ENCODE data around the gene PEG3. TPM values are rescaled to one million over a fixed set of nuclear protein-coding genes. Genes with fewer than 3 reads are reported as not detected.
A peak's percentile ranks its signal among the peaks of the same experiment; 100 is the strongest.

The PEG3 gene
- total RNA-seq, 1 experiment from 2014 or later, result 0.09 TPM

- Mint-ChIP-seq H3K36me3 (ENCODE audit: insufficient read depth, unreplicated experiment) (no peaks in the 10 kb centered on the region), H3K9me3 (ENCODE audit: low read depth, unreplicated experiment) (peaks cover 23% of the 10 kb centered on the region), H3K27me3 (ENCODE audit: unreplicated experiment) (no peaks in the 10 kb centered on the region), H3K4me3 (ENCODE audit: low read depth, unreplicated experiment) (no peak overlapping the region), H3K27ac (ENCODE audit: unreplicated experiment) (no peak overlapping the region), H3K4me1 (ENCODE audit: low read depth, unreplicated experiment) (no peaks in the 10 kb centered on the region)
- no peak for TF ChIP-seq CTCF (IDR thresholded peaks at IDR 0.05; ENCODE audit: unreplicated experiment)
- intact Hi-C loops (cut with micrococcal nuclease; ENCODE audit: unreplicated experiment), result no loop called here
- CTCF ChIA-PET, result no interaction called here
- no peak for DNase-seq
- no TSS peak for BruUV-seq (replicated peaks)
Measured at GRCh38 chr19:56838909-56839651, 1.4 kb downstream of the PEG3 start.

GRCh38 chr19:56838024-56838908, 2.3 kb downstream of the PEG3 start:
- no TSS peak for BruUV-seq (replicated peaks)
- no peak overlapping the region for H3K4me3 Mint-ChIP-seq (ENCODE audit: low read depth, unreplicated experiment)
- CTCF ChIA-PET, result no interaction called here
- no peak for DNase-seq
- no peaks in the 10 kb centered on the region for H3K4me1 Mint-ChIP-seq (ENCODE audit: low read depth, unreplicated experiment)
- no peak overlapping the region for H3K27ac Mint-ChIP-seq (ENCODE audit: unreplicated experiment)
- intact Hi-C loops (cut with micrococcal nuclease; ENCODE audit: unreplicated experiment), result no loop called here
- TF ChIP-seq CTCF (IDR thresholded peaks at IDR 0.05; ENCODE audit: unreplicated experiment), result peak; percentile 18
- no peaks in the 10 kb centered on the region for H3K36me3 Mint-ChIP-seq (ENCODE audit: insufficient read depth, unreplicated experiment)
- no peaks in the 10 kb centered on the region for H3K27me3 Mint-ChIP-seq (ENCODE audit: unreplicated experiment)
- H3K9me3 Mint-ChIP-seq (ENCODE audit: low read depth, unreplicated experiment), result peaks cover 25% of the 10 kb centered on the region

GRCh38 chr19:56837492-56838023, 3.0 kb downstream of the PEG3 start:
- no peaks in the 10 kb centered on the region for H3K4me1 Mint-ChIP-seq (ENCODE audit: low read depth, unreplicated experiment)
- H3K27me3 Mint-ChIP-seq (ENCODE audit: unreplicated experiment), result no peaks in the 10 kb centered on the region
- no peak overlapping the region for H3K27ac Mint-ChIP-seq (ENCODE audit: unreplicated experiment)
- no peaks in the 10 kb centered on the region for H3K36me3 Mint-ChIP-seq (ENCODE audit: insufficient read depth, unreplicated experiment)
- BruUV-seq (replicated peaks), result no TSS peak
- intact Hi-C loops (cut with micrococcal nuclease; ENCODE audit: unreplicated experiment), result no loop called here
- CTCF ChIA-PET, result no interaction called here
- H3K9me3 Mint-ChIP-seq (ENCODE audit: low read depth, unreplicated experiment), result peaks cover 26% of the 10 kb centered on the region
- TF ChIP-seq CTCF (IDR thresholded peaks at IDR 0.05; ENCODE audit: unreplicated experiment), result no peak
- DNase-seq, result no peak
- H3K4me3 Mint-ChIP-seq (ENCODE audit: low read depth, unreplicated experiment), result no peak overlapping the region

- no peak overlapping the region for H3K4me3 Mint-ChIP-seq (ENCODE audit: low read depth, unreplicated experiment)
- TF ChIP-seq CTCF (IDR thresholded peaks at IDR 0.05; ENCODE audit: unreplicated experiment), result no peak
- no peaks in the 10 kb centered on the region for H3K36me3 Mint-ChIP-seq (ENCODE audit: insufficient read depth, unreplicated experiment)
- H3K27me3 Mint-ChIP-seq (ENCODE audit: unreplicated experiment), result no peaks in the 10 kb centered on the region
- no TSS peak for BruUV-seq (replicated peaks)
- peaks cover 29% of the 10 kb centered on the region for H3K9me3 Mint-ChIP-seq (ENCODE audit: low read depth, unreplicated experiment)
- CTCF ChIA-PET, result interaction anchor here (0.6 kb wide), 1 partner anchor 237 kb away, joined by 4 read pairs; no protein-coding TSS in a partner anchor
- no peaks in the 10 kb centered on the region for H3K4me1 Mint-ChIP-seq (ENCODE audit: low read depth, unreplicated experiment)
- no peak for DNase-seq
- intact Hi-C loops (cut with micrococcal nuclease; ENCODE audit: unreplicated experiment), result no loop called here
- H3K27ac Mint-ChIP-seq (ENCODE audit: unreplicated experiment), result no peak overlapping the region
Measured at GRCh38 chr19:56837004-56837403, 3.5 kb downstream of the PEG3 start.
